ENCODE results near the gene RAB12.

Gene RAB12

GRCh38 chr18:8673256-8674209, 64.3 kb downstream of the RAB12 start:
- Histone ChIP-seq H4K20me1 (ENCODE audit: low read depth, low read length) (no peaks in the 10 kb centered on the region), H3K4me3 (ENCODE audit: insufficient read depth, low read length, poor library complexity, severe bottlenecking) (no peak overlapping the region), H3K9me2 (replicated peaks; ENCODE audit: insufficient read depth, low read length) (no peaks in the 10 kb centered on the region), H3K4me2 (ENCODE audit: low read depth, low read length, poor library complexity, severe bottlenecking) (no peak overlapping the region), H2AFZ (ENCODE audit: low read depth, low read length, severe bottlenecking) (no peak overlapping the region), H3K9ac (ENCODE audit: low read length) (no peak overlapping the region), H3K27me3 (ENCODE audit: low read length) (no peaks in the 10 kb centered on the region), H3K9me3 (ENCODE audit: insufficient read depth, low read length) (no peaks in the 10 kb centered on the region), H3K36me3 (ENCODE audit: low read length) (no peaks in the 10 kb centered on the region), H3K79me2 (ENCODE audit: insufficient read depth, low read length) (no peaks in the 10 kb centered on the region), H3K27ac (ENCODE audit: low read depth, low read length) (no peak overlapping the region), H3F3A (ENCODE audit: insufficient read depth) (no peaks in the 10 kb centered on the region)
- no peak for TF ChIP-seq EZH2phosphoT487 (conservative IDR thresholded peaks at IDR 0.05; ENCODE audit: low read length)
- TF ChIP-seq CTCF (IDR thresholded peaks at IDR 0.05; ENCODE audit: insufficient read depth, low read length, poor library complexity, severe bottlenecking) = no peak

GRCh38 chr18:8675057-8675456, 65.8 kb downstream of the RAB12 start:
- Histone ChIP-seq H3K9me3 (ENCODE audit: insufficient read depth, low read length) (no peaks in the 10 kb centered on the region), H2AFZ (ENCODE audit: low read depth, low read length, severe bottlenecking) (no peak overlapping the region), H4K20me1 (ENCODE audit: low read depth, low read length) (no peaks in the 10 kb centered on the region), H3K27me3 (ENCODE audit: low read length) (no peaks in the 10 kb centered on the region), H3K4me2 (ENCODE audit: low read depth, low read length, poor library complexity, severe bottlenecking) (no peak overlapping the region), H3K9ac (ENCODE audit: low read length) (no peak overlapping the region), H3K36me3 (ENCODE audit: low read length) (no peaks in the 10 kb centered on the region), H3K9me2 (replicated peaks; ENCODE audit: insufficient read depth, low read length) (no peaks in the 10 kb centered on the region), H3K79me2 (ENCODE audit: insufficient read depth, low read length) (no peaks in the 10 kb centered on the region), H3K27ac (ENCODE audit: low read depth, low read length) (no peak overlapping the region), H3F3A (ENCODE audit: insufficient read depth) (no peaks in the 10 kb centered on the region), H3K4me3 (ENCODE audit: insufficient read depth, low read length, poor library complexity, severe bottlenecking) (no peak overlapping the region)
- TF ChIP-seq EZH2phosphoT487 (conservative IDR thresholded peaks at IDR 0.05; ENCODE audit: low read length) = no peak
- TF ChIP-seq CTCF (IDR thresholded peaks at IDR 0.05; ENCODE audit: insufficient read depth, low read length, poor library complexity, severe bottlenecking) = no peak

GRCh38 chr18:8681196-8681595, 72.0 kb downstream of the RAB12 start:
- Histone ChIP-seq H3K9ac (ENCODE audit: low read length) (no peak overlapping the region), H3K4me3 (ENCODE audit: insufficient read depth, low read length, poor library complexity, severe bottlenecking) (no peak overlapping the region), H3K9me3 (ENCODE audit: insufficient read depth, low read length) (no peaks in the 10 kb centered on the region), H3K9me2 (replicated peaks; ENCODE audit: insufficient read depth, low read length) (no peaks in the 10 kb centered on the region), H3K36me3 (ENCODE audit: low read length) (no peaks in the 10 kb centered on the region), H3F3A (ENCODE audit: insufficient read depth) (no peaks in the 10 kb centered on the region), H3K27me3 (ENCODE audit: low read length) (no peaks in the 10 kb centered on the region), H3K4me2 (ENCODE audit: low read depth, low read length, poor library complexity, severe bottlenecking) (no peak overlapping the region), H4K20me1 (ENCODE audit: low read depth, low read length) (no peaks in the 10 kb centered on the region), H3K79me2 (ENCODE audit: insufficient read depth, low read length) (no peaks in the 10 kb centered on the region), H3K27ac (ENCODE audit: low read depth, low read length) (no peak overlapping the region), H2AFZ (ENCODE audit: low read depth, low read length, severe bottlenecking) (no peak overlapping the region)
- TF ChIP-seq CTCF (IDR thresholded peaks at IDR 0.05; ENCODE audit: insufficient read depth, low read length, poor library complexity, severe bottlenecking) = no peak
- TF ChIP-seq EZH2phosphoT487 (conservative IDR thresholded peaks at IDR 0.05; ENCODE audit: low read length) = no peak
